ENCODE data around the gene RSPH4A.

GRCh38 chr6:116579143-116579542 is 37.1 kb upstream of the RSPH4A start:
- TF ChIP-seq POLR2A (IDR thresholded peaks at IDR 0.05; ENCODE audit: control extremely low read depth in 1 of 2, low read depth in 2 of 2, low read length in 2 of 2) = no peak
- no peak for TF ChIP-seq TAF1 (IDR thresholded peaks at IDR 0.05; ENCODE audit: low read depth, low read length)
- TF ChIP-seq MAFK (IDR thresholded peaks at IDR 0.05; ENCODE audit: low read depth, low read length) = no peak

Measured in H1 (cell line).